Embryonic facial prominence (tissue), 1 donor: ENCODE data around the gene FILIP1L.

Source experiments
- DNase-seq: peaks from one replicate; pipeline ENCODE4 v3.0.0-alpha.2; 2016; ENCODE audit errors: extremely low spot score

Gene FILIP1L

DNA sequence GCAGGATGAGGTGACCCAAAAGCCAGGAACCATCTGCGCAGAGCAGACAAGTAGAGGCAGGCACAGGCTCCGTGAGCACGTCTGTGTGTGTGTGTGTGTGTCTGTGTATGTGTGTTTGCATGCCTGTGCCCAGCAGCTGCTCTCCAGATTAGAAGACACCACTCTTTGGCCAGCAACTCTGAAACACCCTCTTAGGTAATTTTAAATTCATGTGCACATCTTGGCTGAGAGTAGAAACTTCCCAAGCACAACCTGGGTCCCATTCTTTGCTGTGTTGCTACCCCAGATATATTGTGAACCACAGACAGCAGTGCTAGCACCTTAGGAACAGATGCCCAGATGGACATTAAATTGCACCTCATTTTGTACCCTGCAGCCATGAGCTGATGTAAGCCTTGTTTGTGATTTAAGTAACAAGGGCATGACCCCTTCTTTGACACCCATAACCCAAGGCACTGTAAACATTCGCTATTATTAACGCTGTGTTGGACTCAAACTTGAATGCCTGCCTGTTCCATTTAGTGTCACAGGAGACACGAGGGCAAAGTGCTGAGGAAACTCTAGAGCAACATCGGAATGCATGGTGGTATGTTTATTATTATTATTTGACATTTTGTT lies at the start of gene FILIP1L:
TSS of gene FILIP1L (minus strand) at position 89 of the 618 bp plus-strand sequence.
- no peak for DNase-seq

DNA sequence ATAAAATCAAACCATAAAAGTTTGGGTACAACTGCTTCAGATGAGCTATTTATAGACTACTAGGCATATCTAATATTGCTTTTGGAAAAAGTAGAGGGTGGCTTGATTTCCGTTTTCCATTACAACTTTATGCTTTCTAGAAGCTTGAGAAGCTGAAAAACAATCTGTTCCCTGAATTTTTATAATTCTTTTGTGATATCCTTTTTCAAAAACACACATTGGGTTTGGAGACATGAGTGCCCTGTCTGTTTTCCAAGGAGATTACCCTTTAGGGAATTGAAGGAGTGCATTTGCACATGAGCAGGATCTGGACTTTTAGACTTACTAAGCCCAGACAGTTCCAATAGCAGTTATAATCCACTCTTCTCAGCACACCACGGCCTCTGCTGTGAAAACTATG lies 49.5 kb upstream of the FILIP1L start:
- DNase-seq = no peak

DNA sequence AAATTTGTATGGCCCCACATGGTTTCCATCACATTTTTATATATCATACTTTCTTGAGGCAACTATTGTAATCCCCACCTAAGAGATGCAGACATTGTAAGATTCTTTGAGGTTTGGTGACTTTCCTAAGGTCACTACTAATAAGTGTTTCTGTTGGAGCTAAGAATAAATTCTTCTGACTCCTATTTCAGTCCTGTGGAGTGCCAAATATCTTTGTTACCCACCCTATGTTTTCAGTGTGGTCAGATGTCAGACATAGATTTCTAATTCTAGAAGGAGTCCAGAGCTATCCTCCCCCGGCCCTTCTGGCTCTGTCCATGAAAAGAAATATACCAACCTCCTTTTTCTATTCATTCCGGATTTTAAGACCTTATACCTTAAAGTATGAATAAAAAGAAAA lies 46.2 kb upstream of the FILIP1L start:
- no peak for DNase-seq

DNA sequence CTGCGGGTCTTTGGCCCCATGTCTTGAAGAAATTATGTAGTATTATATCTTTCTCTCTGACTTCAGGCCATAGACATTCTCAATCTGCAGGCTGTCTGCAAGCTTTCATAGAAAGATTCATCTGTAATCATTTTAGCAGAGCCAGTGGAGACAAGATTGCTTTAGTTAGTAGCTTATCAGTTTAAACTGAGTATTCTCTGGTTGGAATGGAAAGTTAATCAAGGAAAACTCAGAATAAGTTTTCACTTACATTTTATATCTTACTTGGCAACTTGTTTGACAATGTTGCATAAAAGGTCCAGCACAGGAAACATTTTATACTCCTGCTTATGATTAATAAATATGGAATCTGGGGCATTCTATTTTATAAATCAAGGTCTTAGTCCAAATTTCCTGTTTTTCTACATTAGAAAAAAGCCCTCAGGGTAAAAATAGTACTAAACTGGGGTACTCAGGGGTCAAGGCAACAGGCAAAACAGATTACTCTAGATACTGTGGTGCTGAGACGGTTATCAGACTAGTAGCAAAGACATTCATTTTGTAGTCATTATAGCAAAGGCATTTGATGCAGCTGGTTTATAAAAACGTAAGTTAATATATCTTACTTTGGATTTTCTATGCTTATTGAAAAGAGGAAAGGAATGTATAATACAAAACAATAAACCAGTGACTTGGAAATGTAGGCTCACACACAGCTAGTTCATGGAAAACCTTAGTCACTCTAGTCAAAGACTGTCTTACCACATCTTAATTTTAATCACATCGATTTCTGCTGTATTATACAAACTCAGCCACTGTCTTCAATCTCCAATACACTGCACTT lies 45.2 kb upstream of the FILIP1L start:
- DNase-seq = no peak

DNA sequence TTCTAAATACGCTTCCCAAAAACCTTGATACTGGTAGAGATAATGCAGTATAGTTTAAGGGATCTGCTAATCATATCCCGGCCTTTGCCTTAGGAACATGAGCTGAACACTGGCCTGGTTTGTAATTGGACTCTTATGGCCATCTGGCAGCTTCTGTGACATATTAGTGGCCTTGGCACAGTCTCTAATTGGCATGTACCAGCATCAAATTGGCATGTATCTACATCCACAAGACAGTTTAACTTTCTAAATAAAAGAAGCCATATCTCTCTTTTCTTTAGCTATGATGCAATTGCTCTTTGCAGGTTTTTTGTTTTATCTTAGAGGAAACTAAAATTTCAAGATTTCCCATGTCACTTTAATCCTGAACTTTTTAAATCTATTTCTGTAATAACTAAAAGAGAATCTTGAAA lies 44.6 kb upstream of the FILIP1L start:
- peak; percentile 44 for DNase-seq

DNA sequence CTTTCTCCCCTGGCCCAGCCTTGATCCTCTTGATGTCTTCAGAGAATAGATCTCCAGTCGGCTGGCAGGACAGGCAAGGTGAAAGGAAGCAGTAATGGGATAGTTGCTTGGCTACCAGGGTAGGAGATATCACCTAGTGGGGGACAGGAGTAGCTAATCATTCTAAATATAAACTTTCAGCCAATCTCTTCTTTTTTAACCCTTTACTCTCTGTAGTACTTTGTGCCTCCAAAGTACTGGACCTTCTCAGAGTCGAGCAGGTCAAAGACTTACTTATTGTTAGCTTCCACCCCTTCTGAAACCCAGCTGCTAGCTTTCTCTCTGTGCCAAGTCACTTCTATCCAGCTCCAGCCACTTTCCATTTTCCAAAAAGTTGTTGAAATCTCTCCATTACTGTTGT lies 43.4 kb upstream of the FILIP1L start:
- no peak for DNase-seq

DNA sequence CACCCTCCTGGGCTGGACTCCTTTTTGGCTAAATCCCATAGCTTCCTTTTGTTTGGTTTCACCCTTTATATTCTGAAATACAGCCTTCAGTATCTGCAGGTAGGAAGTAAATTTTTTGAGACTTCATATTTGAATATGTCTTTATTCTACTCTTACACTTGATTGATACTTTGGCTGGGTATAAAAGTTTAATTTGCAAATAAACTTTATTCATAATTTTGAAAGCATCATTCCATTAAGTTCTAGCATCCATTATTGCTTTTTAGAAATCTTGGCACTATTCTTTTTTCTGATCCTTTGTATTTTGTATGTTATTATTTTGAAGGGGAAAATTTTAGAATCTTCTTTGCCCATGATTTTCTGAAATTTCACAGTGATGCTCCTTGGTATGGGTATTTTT lies 41.3 kb upstream of the FILIP1L start:
- DNase-seq = no peak

DNA sequence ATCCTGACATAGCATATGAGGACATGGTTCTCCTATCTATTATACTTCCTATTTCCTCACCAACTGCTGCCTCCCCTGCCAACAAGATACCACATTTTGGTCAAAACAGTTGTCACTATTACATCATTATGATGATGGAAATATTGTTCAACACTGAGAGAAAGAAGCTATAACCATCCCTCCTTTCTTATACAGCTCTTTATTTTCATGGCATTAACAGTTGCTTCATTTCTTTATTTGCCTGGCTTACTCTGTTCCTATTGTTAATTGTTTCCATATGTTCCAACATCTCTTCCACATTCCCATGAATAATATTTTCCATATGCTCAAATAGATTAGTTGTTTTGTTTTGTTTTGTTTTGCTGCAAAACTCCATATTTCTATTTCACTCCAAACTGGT lies 40.8 kb upstream of the FILIP1L start:
- DNase-seq = no peak

DNA sequence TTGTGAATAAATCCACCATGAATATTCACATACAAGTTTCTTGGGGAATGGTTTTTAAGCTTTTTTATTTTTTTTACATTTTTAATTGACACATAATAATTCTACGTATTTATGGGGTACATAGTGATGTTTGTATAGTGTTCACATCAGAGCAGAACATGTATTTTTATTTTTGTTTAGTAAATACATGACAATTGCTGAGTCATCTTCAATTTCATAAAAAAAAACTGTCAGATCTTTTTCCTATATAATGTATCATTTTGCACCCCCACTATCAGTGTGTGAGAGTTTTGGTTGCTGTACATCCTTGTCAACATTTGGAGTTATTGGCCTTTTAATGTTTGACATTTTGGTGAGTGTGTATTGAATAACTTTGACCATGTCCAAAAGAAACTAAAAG lies 39.9 kb upstream of the FILIP1L start:
- no peak for DNase-seq

DNA sequence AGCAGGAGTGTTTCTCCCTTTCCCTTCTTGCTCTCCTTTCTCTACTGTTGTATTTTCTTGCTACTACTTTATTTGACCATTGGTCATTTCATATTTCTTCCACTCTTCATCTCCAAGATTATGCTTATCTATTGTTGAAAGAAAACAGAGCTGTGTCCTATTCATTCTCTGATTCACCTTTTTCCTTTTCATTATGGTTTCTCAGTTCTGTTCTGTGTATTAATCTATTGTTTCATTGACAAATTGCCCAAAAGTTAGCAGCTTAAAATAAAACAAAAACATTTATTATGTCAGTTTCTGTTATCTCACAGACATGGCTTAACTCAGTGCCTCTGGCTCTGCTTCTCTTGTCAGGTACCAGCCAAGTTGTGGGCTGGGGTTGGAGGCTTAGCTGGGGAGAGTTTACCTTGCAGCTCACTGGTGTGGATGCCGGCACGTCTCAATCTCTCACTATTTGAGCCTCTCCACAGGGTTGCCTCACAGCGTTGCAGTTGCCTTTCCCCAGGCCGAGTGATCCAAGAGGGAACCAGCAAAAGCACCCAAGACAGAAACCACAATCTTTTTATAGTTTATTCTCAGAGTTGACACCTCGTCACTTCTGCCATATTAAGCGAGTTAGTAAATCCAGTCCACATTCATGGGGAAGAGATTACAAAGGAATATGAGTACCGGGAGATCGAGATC lies 36.9 kb upstream of the FILIP1L start:
- no peak for DNase-seq

DNA sequence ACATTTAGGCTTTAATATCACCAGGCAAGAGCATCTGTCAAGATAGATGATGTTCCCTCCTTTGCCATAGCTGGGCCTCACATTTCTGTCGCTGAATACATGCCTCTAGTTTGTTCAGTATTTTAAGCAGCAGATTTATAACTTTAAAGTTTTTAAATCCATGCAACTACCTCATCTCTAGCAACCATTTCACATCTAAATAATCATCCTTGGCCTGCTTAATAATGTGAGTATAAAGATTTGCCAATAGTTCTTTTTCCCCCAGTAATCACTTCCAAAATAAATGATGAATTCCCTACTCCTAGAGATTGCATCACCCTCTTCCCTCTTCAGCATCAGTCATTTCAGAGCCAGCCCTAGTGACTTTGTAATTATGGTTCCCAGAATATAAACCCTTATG lies 36.2 kb upstream of the FILIP1L start:
- no peak for DNase-seq

DNA sequence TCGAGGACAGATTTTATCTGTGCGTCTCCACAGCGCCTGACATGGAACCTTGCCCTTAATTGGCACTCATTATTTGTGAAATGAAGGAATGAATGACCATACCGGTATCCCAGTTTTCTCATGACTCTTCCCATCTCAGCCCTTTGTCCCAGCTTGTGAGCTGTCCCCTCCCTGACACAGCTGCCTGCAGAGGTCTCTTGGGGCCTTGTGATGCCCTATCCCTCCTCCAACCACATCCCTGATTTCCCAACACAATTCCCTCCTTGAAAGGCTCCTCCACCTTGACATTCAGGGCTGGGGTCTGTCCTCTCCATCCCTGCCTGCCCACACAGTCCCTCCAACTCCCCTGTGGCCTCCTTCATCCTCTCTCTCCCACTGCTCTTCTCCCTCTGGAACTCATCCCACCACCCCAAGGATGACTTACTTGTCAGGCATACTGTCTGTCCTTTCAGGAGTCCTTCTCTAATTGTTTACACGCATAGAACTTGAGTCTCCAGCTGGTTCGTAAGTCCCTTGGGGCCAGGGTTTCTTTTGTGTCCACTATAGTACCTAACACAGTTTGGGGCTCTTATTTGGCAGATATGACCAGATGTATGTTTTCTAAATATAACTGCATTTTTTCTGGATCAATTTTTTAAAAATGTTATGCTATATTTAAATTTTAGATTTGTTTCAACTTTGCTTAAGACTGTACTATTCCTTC lies 35.6 kb upstream of the FILIP1L start:
- no peak for DNase-seq

DNA sequence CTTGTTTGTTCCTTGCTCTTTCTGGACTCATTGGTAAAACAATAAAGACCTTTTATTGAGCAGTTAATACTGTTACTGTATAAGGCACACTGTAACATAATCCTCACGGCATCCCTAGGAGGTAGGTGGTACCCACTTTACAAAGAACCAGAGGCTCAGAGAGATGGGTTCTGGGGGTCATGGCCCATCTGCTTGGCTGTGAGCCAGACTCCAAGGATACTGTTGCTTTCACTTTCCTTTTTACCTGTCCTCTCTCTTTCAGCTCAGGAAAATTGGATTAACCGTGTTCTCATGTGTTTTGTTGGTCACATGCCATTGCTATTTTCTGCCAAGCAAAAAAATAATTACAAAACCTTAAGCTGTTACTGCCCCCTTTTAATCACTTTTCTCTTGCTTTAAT lies 34.8 kb upstream of the FILIP1L start:
- DNase-seq = no peak

DNA sequence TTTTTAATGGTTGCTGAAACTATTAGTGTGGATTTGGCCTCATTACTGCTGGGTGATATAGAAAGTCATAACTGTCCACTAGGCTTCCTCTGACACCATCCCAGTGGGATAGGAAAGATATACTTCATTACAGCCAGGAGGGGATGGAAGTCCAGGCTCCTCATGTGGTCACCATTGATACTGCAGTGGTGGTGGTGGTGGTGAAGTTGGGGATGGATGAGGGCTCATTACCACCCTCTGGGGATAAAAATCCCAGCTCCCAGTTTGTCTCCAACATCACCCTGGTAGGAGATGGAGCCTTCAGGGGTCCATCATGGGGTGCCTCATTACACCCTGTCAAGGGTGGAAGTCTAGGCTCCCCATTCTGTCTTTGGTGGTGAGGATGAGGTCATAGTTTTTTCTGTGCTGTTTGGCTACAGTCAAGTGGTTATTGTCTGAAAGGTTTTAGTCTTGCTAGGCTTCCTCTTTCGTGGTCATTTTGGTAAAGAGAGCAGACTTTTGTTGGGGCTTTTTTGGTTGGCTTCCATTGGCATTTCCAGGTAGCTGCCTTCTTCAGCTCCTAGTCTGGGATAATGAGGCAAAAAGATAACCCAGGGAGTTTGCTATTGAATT lies 30.1 kb upstream of the FILIP1L start:
- no peak for DNase-seq

DNA sequence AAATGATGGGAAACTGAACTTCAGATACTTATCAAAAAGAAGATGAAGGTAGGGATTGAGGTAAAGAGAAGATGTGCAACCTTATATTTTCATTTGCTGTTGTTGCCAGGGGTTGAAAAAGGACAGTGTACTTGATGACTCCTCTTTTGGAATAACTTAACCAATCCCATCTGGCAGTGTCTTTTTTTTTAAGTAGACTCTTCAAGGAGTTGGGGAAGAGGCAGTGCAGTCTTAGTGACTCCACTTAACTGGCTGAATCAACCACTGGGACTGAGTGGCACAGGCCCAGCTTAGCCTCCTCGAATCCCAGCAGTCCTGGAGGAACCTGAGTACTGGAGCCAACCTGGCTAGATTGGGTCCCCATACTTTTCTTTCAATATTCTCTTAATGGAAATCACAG lies 27.3 kb upstream of the FILIP1L start:
- no peak for DNase-seq

DNA sequence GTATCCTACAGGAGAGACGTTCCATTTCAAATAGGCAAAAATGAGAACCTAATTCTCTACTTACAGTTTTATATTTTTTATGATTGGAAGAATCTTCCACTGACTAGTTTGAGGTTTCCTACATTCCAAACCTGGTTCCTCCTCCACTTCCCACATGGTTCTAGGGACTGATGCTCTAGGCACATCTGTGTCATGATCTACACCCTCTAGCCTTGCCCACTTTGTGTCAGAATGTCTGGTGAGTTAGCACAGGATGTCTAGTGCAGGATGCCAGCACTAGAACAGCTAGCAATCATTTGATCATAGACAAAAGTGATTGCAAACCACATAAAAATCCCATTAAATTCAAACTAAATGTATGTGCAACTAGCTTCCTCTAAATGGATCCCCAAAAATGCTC lies 26.7 kb upstream of the FILIP1L start:
- no peak for DNase-seq

DNA sequence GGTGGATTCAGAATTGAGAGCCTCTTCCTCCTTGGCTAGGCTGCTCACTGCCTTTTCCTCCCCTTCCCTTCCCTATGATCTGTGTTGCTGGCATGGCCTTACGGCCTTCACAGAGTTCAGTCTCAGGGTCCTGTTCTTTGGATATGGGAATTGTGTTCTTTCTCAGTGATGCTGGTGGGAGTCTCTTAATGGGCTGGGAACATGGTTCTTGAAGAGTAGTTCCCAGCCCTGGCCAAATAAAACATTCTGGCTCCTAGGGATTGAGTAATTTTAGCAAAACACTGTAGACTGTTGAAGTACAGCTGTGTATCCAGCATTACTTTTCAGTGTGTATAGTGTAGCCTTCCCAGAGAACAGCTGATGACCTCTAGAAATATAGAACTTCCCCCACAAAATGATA lies 22.6 kb upstream of the FILIP1L start:
- DNase-seq = no peak

DNA sequence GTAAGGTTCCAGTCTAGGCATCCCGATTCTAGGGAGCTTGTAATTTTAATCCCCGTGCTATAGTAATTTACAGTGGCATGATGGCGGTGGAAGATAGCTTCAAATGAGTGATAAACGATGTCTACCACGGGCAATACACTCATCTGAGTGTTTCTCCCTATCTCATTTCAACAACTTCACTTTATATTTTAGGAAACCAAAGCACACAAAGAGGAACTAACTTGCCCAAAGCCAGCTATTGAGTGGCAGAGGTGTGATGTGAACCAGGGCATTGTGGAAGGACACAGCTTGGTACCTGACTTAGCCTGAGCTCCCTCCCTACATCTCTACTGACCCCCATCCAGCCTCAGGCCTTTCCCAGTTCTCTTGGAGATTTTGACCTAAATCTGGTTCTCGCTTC lies 16.9 kb upstream of the FILIP1L start:
- no peak for DNase-seq

DNA sequence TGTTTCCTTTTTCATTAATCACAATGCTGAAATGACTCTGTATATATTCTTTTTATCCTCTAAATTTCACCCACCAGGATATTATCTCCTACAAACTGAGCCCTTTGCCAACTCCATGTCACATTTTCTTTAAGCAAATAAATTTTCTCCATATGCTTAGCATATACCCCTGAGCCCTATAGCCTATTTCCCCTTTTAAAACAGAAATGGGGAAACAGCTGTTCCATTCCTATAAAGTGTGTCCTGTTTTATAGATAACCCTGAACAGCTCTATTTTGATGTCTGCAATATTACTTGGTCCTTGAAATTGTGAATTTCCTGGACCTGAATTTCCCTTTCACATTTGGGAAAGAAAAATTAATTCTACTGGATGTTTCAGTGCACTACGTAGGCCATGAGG lies 15.6 kb upstream of the FILIP1L start:
- DNase-seq = no peak

DNA sequence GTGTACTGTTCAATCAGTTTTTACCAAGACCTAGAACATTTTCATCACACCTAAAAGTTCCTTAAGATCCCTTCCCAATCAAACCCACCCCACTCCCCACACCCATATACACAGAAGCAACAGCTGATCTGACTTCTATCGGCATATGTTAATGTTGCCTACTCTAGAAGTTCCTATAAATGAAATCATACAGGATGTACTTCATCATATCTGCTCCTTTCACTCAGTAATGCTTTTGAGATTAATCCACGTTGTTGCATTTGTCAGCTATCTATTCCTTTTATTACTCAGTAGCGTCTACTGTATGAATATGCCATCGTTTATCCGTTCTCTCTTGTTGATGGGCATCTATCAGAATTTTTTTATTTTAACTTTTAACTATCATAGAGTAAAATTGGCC lies 14.3 kb upstream of the FILIP1L start:
- no peak for DNase-seq

DNA sequence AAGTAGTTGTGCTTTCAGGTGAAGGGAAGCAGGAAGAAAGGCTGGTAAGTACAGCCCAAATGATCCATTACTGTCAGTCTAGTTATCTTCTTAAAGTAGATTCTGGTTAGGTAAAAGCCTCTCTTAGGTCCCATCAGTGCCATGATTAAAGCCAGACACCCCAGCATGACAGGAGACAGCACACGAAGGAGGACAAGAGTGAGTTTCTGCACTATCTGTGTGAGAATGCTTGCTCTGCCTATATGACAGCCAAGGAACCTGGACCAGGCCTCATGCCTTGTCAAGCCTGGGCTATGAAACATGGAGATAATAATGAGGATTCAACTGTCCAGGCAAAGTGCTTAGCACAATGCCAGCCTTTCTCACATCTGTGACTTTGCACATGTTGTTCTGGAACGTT lies 13.5 kb upstream of the FILIP1L start:
- DNase-seq = no peak
